ENCODE data around the gene GALNT14.

The GALNT14 gene

DNA sequence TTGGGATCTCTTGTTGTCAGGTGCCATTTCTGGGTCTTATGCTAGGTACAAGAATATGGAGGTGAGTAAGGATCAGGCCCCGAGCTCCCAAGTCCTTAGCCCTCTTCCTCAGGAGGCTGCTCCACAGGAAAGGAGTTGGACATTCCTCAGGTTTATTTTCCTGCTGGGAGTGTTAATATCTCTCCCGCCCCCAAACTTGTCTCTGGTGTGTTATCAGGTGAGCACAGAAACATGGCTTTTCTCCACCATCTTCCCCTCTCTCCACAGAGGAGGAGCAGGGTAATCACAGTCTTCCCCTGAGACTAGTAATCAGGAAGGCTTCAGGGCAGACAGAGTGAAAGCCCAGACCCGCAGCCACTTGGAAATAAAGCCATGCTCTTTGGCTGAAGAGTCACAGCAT, 257.7 kb downstream of the GALNT14 start:
- no peak for DNase-seq

DNA sequence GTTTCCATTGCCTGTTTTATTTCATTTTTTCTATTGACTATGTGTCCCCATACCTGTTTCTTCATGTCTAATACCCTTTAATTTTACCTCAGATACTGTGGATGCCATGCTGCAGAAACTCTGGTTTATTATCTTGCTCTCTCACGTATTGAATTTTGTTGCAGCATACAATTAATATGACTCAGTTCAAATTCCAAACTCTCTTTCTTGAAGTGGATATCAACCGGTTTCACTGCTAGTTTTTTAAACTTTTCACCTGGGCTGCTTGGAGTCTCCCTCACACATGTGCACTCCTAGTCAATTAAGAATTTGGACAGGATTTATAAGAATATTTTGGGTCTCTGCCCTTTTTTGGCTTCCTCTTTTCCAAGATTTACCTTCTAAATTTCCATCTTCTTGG, 260.4 kb downstream of the GALNT14 start:
- no peak for DNase-seq

DNA sequence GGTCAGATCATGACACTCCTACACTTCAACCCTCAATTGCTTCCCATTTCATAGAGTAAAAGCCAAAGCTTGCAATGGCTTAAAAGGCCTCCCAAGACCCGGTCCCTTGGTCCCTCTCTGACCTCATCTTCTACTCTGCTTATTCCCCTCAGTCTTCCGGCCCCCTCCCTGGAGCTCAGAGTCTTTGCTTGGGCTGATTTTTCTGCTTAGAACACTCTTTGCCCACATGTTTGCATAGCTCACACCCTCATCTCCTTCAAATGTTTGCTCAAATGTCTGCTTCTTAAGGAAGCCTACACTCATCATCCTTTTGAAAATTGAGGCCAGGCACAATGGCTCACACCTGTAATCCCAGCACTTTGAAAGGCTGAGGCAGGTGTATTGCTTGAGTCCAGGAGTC, 265.4 kb downstream of the GALNT14 start:
- no peak for DNase-seq

DNA sequence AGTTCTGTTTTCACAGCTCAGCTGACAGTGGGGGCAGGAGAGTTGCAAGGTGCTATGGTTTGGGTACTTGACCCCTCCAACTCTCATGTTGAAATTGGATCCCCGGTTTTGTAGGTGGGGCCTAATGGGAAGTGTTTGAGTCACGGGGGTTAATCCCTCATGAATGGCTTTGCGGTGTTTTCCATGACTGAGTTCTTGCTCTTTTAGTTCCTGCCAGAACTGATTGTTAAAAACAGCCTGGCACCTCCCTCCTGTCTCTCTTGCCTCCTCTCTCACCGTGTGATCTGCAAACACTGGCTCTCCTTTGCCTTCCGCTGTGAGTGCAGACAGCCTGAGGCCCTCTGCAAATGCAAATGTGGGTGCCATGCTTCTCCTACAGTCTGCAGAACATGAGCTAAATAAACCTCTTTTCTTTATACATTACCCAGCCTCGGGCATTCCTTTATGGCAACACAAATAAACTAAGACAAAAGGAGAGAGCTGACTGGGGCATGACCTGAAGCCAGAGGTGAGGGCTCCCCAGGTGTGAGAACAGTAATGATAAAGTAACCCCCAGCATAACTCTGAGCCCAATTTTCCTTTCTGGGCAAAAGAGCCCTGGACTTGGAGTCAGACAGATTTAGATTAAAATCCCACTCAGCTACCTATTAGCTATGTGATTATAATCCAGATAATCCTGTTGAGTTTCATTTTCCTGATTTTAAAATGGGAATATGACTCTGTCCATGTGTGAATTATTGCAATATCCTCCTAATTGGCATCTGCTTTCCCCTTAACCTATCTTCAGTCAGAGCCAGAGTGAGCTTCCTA, 266.1 kb downstream of the GALNT14 start:
- DNase-seq: no peak

DNA sequence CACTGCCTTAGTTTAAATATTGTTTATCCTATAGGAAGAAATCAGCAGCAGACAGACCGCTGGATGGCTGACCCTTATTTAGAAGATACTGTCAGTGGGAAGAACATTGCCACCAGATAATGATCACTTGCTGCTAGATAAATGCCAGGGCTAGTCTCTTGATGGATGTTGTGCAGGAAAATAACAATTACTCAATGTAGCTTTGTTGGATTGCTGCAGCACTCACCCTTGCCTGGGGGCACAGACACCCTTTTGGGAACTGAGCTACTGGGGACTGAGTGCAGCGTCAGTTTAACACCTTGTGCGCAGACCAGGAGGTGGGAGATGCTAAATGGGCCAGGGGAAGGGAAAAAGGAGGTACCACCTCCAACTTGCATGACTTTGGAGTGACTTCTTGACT, 266.8 kb downstream of the GALNT14 start:
- DNase-seq: no peak

- no peak for DNase-seq
Measured at GRCh38 chr2:30869988-30870387, 268.3 kb downstream of the GALNT14 start.

- no peak for DNase-seq
Measured at GRCh38 chr2:30867385-30867784, 270.9 kb downstream of the GALNT14 start.

DNA sequence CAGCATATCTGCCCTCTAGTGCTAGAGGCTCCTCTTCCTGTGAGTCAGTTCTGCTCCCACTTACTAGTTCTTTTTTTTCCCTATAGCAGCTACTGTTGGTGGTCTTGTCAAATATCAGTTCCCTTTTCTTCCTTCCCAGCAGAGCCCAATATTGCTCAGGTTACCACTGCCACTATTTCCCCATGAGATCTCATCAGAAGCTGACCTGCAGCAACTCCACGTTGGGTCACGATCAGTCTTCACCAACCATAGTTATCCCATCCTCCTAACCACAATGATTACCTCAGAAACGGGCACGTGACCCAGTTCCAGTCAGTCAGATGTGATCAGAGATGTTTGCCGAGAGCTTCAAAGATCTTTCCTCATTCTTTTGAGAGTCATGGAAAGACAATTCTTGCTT, 271.3 kb downstream of the GALNT14 start:
- DNase-seq: no peak

DNA sequence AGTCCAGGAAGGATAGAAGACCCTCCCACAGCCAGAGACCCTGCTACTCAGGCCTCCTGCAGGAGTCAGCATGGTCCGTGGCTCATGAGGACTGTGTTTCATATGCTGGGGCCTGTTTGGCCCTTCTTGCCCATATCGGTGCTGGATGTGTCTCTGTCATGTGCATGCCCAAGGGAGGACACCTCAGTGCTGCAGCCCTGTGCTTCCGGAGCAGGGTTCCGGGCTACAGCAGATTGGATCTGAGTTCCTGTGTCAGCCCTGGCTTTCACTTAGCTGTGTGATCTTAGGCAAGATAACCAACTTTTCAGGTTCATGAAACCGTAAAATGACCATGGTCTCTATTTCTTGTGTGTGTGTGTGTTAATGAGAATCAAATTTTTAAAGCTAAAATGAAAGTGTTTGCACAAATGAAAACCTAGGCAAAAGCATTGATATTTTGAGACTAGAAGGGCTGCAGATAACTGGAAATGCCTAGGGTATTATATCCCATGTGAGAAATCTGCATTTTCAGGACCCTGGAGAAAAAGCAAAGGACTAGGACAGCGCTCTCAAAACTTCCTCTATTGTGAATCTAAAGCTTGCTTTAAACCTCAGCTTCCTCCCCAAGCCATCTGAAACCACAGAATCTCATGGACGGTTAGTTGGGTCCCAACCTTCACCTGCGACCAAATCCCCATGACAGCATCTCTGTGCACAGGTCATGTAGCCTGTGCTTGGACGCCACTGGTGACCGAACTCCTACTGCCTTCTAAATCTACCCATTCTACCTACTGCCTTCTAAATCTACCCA, 272.2 kb downstream of the GALNT14 start:
- no peak for DNase-seq

- DNase-seq: no peak
Measured at GRCh38 chr2:30865243-30865642, 273.0 kb downstream of the GALNT14 start.

DNA sequence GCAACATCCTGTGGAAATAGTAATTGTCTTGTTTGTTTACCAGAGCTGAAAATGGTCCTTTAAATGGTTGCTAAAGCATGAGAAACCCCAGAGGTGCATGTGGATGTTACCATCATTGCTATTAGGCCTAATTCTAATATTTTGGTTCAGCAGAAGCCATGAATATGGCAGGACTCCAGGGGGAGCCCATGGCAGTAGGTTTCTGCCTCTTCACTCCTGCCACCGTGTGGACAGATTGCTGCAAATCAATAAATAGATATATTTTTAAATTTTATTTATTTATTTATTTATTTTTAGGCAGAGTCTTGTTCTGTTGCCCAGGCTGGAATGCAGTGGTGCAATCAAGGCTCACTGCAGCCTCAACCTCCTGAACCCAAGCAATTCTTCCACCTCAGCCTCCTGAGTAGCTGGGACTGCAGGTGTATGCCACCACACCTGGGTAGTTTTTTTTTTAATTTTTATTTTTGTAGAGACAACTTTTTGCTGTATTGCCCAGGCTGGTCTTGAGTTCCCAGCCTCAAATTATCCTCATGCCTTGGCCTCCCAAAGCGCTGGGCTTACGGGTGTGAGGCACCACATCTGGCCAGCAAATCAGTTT, 276.1 kb downstream of the GALNT14 start:
- DNase-seq: peak; percentile 30 to 48

DNA sequence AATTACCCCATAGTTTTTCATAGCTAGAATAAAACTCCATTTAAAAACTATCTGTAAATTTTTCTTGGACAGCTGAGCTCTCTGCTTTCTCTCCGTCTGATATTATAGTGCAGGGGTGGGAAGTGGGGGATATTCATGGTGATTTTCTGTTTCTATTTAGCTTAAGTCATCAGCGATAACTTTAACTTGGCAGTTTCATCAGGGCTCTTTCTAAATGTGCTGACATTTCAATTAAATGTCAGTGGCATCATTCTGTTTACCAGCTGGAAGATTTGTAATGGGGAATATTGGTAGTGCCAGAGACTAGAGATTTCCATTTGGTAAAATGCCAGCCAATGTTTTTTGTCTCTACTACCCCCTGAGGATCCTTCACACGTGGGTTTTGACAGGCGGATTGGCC, 277.5 kb downstream of the GALNT14 start:
- no peak for DNase-seq
